NCI-H446 (cell line): ENCODE measurements around the gene MYH3.
A peak's percentile ranks its signal among the peaks of the same experiment; 100 is the strongest.
"Not testable (repeated sequence)": the region's sequence is repeated elsewhere in the genome, so short reads cannot be mapped to it uniquely, and the experiment has no call there.

Source experiments
- DNase-seq, 2 experiments: peaks; one replicate each; lab custom pipeline; 2025; lab: John Stamatoyannopoulos, UW

The MYH3 gene

GRCh38 chr17:10657148-10657547 lies at the start of gene MYH3:
Gene MYH3 (minus strand): TSS chr17:10657309. CDS start chr17:10655064, 2,245 bp downstream.
- no peak for DNase-seq

GRCh38 chr17:10705727-10706126 lies 48.6 kb upstream of the MYH3 start:
- DNase-seq = no peak

- no peak for DNase-seq
Observed at GRCh38 chr17:10702574-10702973, 45.5 kb upstream of the MYH3 start.

- DNase-seq = no peak
Observed at GRCh38 chr17:10699856-10700255, 42.7 kb upstream of the MYH3 start.

GRCh38 chr17:10698096-10698818 lies 41.1 kb upstream of the MYH3 start:
- DNase-seq = no peak

GRCh38 chr17:10697092-10698081 lies 40.3 kb upstream of the MYH3 start, which contains the start of the genes ADPRM and SCO1:
Gene ADPRM (plus strand): TSS chr17:10697594. CDS start chr17:10704927, 7,333 bp downstream.
Gene SCO1 (minus strand): TSS chr17:10697533. CDS start chr17:10697507, 26 bp downstream.
- peak; percentile 73 to 79 for DNase-seq

- not testable (repeated sequence) for DNase-seq
Observed at GRCh38 chr17:10695875-10696407, 38.8 kb upstream of the MYH3 start.

- no peak for DNase-seq
Observed at GRCh38 chr17:10687499-10687898, 30.4 kb upstream of the MYH3 start.

- peak in 1 of 2 experiments; percentile 26 for DNase-seq
Observed at GRCh38 chr17:10683853-10684252, 26.7 kb upstream of the MYH3 start.

- DNase-seq = no peak
Observed at GRCh38 chr17:10681866-10682446, 24.8 kb upstream of the MYH3 start.

- no peak for DNase-seq
Observed at GRCh38 chr17:10674704-10675103, 17.6 kb upstream of the MYH3 start.

- DNase-seq = no peak
Observed at GRCh38 chr17:10673312-10673711, 16.2 kb upstream of the MYH3 start.

GRCh38 chr17:10668775-10669174 lies 11.7 kb upstream of the MYH3 start:
- DNase-seq = no peak

GRCh38 chr17:10666906-10667305 lies 9.8 kb upstream of the MYH3 start:
- DNase-seq = no peak

- no peak for DNase-seq
Observed at GRCh38 chr17:10664571-10664970, 7.5 kb upstream of the MYH3 start.

- no peak for DNase-seq
Observed at GRCh38 chr17:10663231-10663630, 6.1 kb upstream of the MYH3 start.

- DNase-seq = no peak
Observed at GRCh38 chr17:10661437-10661836, 4.3 kb upstream of the MYH3 start.

GRCh38 chr17:10657879-10658278 lies 770 bp upstream of the MYH3 start:
- no peak for DNase-seq

- no peak for DNase-seq
Observed at GRCh38 chr17:10653987-10654386, 3.1 kb downstream of the MYH3 start.

- no peak for DNase-seq
Observed at GRCh38 chr17:10652984-10653659, 4.0 kb downstream of the MYH3 start.

GRCh38 chr17:10651927-10652326 lies 5.2 kb downstream of the MYH3 start:
- DNase-seq = no peak
